Glomerular endothelial cell (primary cell): ENCODE measurements around the gene PANX3. TPM values are rescaled to one million over a fixed set of nuclear protein-coding genes. Genes with fewer than 3 reads are reported as not detected.

ENCODE experiments used
- DNase-seq: peaks from one replicate; pipeline ENCODE4 v3.0.0-alpha.2; 2011; ENCODE audit warnings: low read depth, low spot score; ENCODE audit errors: extremely low read depth
- total RNA-seq: library from RNA; depleted of rRNA; stranded (reverse); fragments of >200 nt; gene quantifications from 2 replicates; pipeline ENCODE4 v1.2.3, GENCODE V29; 2015

Gene PANX3
- total RNA-seq, 1 donor from 2014 or later, result not detected

- no peak for DNase-seq
Observed at GRCh38 chr11:124612567-124613246, 1.5 kb downstream of the PANX3 start.

GRCh38 chr11:124618863-124619262 is 7.6 kb downstream of the PANX3 start:
- DNase-seq, result no peak

- DNase-seq, result no peak
Observed at GRCh38 chr11:124622531-124623451, 11.6 kb downstream of the PANX3 start, which contains the start of gene TBRG1. TBRG1 (plus strand) TSS chr11:124622864; CDS start chr11:124623084, 220 bp downstream.

GRCh38 chr11:124623861-124624525 is 12.8 kb downstream of the PANX3 start:
- no peak for DNase-seq

GRCh38 chr11:124625504-124626168 is 14.4 kb downstream of the PANX3 start:
- no peak for DNase-seq

- no peak for DNase-seq
Observed at GRCh38 chr11:124627546-124627945, 16.3 kb downstream of the PANX3 start.

GRCh38 chr11:124629961-124630360 is 18.7 kb downstream of the PANX3 start:
- DNase-seq, result no peak

- no peak for DNase-seq
Observed at GRCh38 chr11:124633355-124633754, 22.1 kb downstream of the PANX3 start.

GRCh38 chr11:124635932-124636331 is 24.7 kb downstream of the PANX3 start:
- no peak for DNase-seq

- no peak for DNase-seq
Observed at GRCh38 chr11:124638500-124638899, 27.3 kb downstream of the PANX3 start.

GRCh38 chr11:124639186-124639585 is 28.0 kb downstream of the PANX3 start:
- DNase-seq, result no peak

- DNase-seq, result no peak
Observed at GRCh38 chr11:124640666-124641065, 29.4 kb downstream of the PANX3 start.

GRCh38 chr11:124642628-124643027 is 31.4 kb downstream of the PANX3 start:
- no peak for DNase-seq

- no peak for DNase-seq
Observed at GRCh38 chr11:124643042-124643604, 31.9 kb downstream of the PANX3 start.

- DNase-seq, result no peak
Observed at GRCh38 chr11:124643605-124644425, 32.6 kb downstream of the PANX3 start.

- no peak for DNase-seq
Observed at GRCh38 chr11:124644426-124645280, 33.4 kb downstream of the PANX3 start.

GRCh38 chr11:124646148-124646547 is 34.9 kb downstream of the PANX3 start:
- no peak for DNase-seq

- no peak for DNase-seq
Observed at GRCh38 chr11:124648610-124649009, 37.4 kb downstream of the PANX3 start.
